K562 (cell line): ENCODE results near the gene CD164. TPM values are rescaled to one million over a fixed set of nuclear protein-coding genes. Genes with fewer than 3 reads are reported as not detected.

Experiments
- ATF3 ChIP-seq, 2 experiments: fragments of 450-650 bp in 1 of 2; sonication (generic) in 1 of 2; formaldehyde crosslinking in 1 of 2; IDR thresholded peaks in 1 of 2; conservative IDR thresholded peaks in 1 of 2; 2 replicates each; pipeline versions ENCODE4 v1.6.1 to v1.8.1; 2016 to 2023; ENCODE audit warnings: mild to moderate bottlenecking in 2 of 2, moderate library complexity in 2 of 2, inconsistent platforms in 1 of 2, missing genetic modification reagents in 1 of 2
- BCOR ChIP-seq: fragments of 450-650 bp; IDR thresholded peaks from 2 replicates; pipeline ENCODE4 v1.6.1; 2016
- CC2D1A ChIP-seq: fragments of 450-650 bp; IDR thresholded peaks from 2 replicates; pipeline ENCODE4 v1.6.1; 2017; ENCODE audit warnings: mild to moderate bottlenecking
- DNMT1 ChIP-seq: fragments of 450-650 bp; IDR thresholded peaks from 2 replicates; pipeline ENCODE4 v1.6.1; 2016; ENCODE audit warnings: antibody characterized with exemption, mild to moderate bottlenecking
- HNRNPLL ChIP-seq: fragments of 200-400 bp; formaldehyde crosslinking; IDR thresholded peaks from 2 replicates; pipeline ENCODE4 v1.6.1; 2017; ENCODE audit warnings: low read length, low read depth, mild to moderate bottlenecking; ENCODE audit not compliant: poor library complexity, severe bottlenecking
- JUND ChIP-seq, 2 experiments: IDR thresholded peaks; 2 replicates in 1 of 2; 3 replicates in 1 of 2; pipeline ENCODE4 v1.6.1; 2011; ENCODE audit warnings: borderline replicate concordance in 2 of 2, low read depth in 2 of 2, low read length in 2 of 2, improper control_type of control experiment in 1 of 2, missing biosample characterization in 1 of 2, missing genetic modification characterization in 1 of 2, missing genetic modification reagents in 1 of 2
- MBD2 ChIP-seq: sonication (generic); IDR thresholded peaks from 2 replicates; pipeline ENCODE4 v1.6.1; 2016; ENCODE audit warnings: low read depth, borderline replicate concordance
- NKRF ChIP-seq: fragments of 450-650 bp; IDR thresholded peaks from 2 replicates; pipeline ENCODE4 v1.6.1; 2016; ENCODE audit warnings: borderline replicate concordance
- PHB2 ChIP-seq: fragments of 450-650 bp; IDR thresholded peaks from 2 replicates; pipeline ENCODE4 v1.6.1; 2017; ENCODE audit warnings: low read depth
- POLR2AphosphoS5 ChIP-seq: IDR thresholded peaks from 2 replicates; pipeline ENCODE4 v1.6.1; 2011; ENCODE audit warnings: mild to moderate bottlenecking, low read depth, low read length, moderate library complexity; ENCODE audit not compliant: control insufficient read depth, insufficient read depth
- SIX5 ChIP-seq, 2 experiments: IDR thresholded peaks; 2 replicates each; pipeline ENCODE4 v1.6.1; 2011; ENCODE audit warnings: low read length in 2 of 2, borderline replicate concordance in 1 of 2, low read depth in 1 of 2, mild to moderate bottlenecking in 1 of 2, moderate library complexity in 1 of 2; ENCODE audit not compliant: insufficient read depth in 1 of 2
- SMARCA4 ChIP-seq: fragments of 450-650 bp; IDR thresholded peaks from 2 replicates; pipeline ENCODE4 v1.6.1; 2016
- SMARCE1 ChIP-seq: fragments of 450-650 bp; IDR thresholded peaks from 2 replicates; pipeline ENCODE4 v1.7.1; 2016; ENCODE audit warnings: mild to moderate bottlenecking
- TCF7L2 ChIP-seq: fragments of 150-350 bp; IDR thresholded peaks from 2 replicates; pipeline ENCODE4 v1.6.1; 2016; ENCODE audit warnings: low read depth, mild to moderate bottlenecking, low read length, moderate library complexity
- TFAP4 ChIP-seq: sonication (generic); formaldehyde crosslinking; IDR thresholded peaks from 2 replicates; pipeline ENCODE4 v1.8.0; 2022; ENCODE audit warnings: missing genetic modification reagents, mild to moderate bottlenecking, moderate library complexity, borderline replicate concordance
- TRIM28 ChIP-seq: fragments of 450-650 bp; IDR thresholded peaks from 2 replicates; pipeline ENCODE4 v1.6.1; 2017
- XRCC5 ChIP-seq: fragments of 200-400 bp; formaldehyde crosslinking; IDR thresholded peaks from 2 replicates; pipeline ENCODE4 v1.6.1; 2017; ENCODE audit warnings: low read depth, mild to moderate bottlenecking, low read length
- ZFP1 ChIP-seq: fragments of 450-650 bp; formaldehyde crosslinking; IDR thresholded peaks from 2 replicates; pipeline ENCODE4 v1.4.0; 2020; ENCODE audit warnings: mild to moderate bottlenecking, mixed read lengths
- ZNF507 ChIP-seq: conservative IDR thresholded peaks from 2 replicates; pipeline ENCODE4 v1.6.1; 2017; ENCODE audit warnings: missing genetic modification characterization, missing compliant biosample characterization
- ZNF511 ChIP-seq: sonication (generic); formaldehyde crosslinking; IDR thresholded peaks from 2 replicates; pipeline ENCODE4 v1.8.0; 2022; ENCODE audit warnings: mild to moderate bottlenecking, missing genetic modification reagents
- ZNF76 ChIP-seq: fragments of 250-450 bp; sonication (Bioruptor Pico); IDR thresholded peaks from 2 replicates; pipeline ENCODE4 v1.4.0; 2020; ENCODE audit warnings: mild to moderate bottlenecking, moderate library complexity, borderline replicate concordance
- ZNF766 ChIP-seq: fragments of 200-800 bp; sonication (Bioruptor generic); conservative IDR thresholded peaks from 2 replicates; pipeline ENCODE4 v1.6.1; 2016; ENCODE audit warnings: missing genetic modification characterization, missing compliant biosample characterization
- polyA plus RNA-seq, 8 experiments: library from polyadenylated mRNA; depleted of rRNA in 4 of 8; stranded (reverse) in 5 of 8; unstranded in 3 of 8; fragments of >200 nt; fragmentation: Nextera tagmentation in 2 of 8; fragmentation: Illumina TruSeq in 1 of 8; extraction: Ambion mirVana in 2 of 8; extraction: Trizol in 1 of 8; gene quantifications; 2 replicates each; pipeline versions ENCODE4 v1.2.1 to v1.2.3, GENCODE V29; 2011 to 2014; ENCODE audit warnings: inconsistent platforms in 1 of 8, missing spikeins in 1 of 8
- total RNA-seq, 7 experiments: library from RNA; depleted of rRNA in 6 of 7; stranded (reverse); fragments of >200 nt in 6 of 7; fragmentation: Illumina TruSeq in 2 of 7; extraction: Trizol in 2 of 7; gene quantifications; 2 replicates each; pipeline versions ENCODE4 v1.2.1 to v1.2.3, GENCODE V29; 2011 to 2021; ENCODE audit warnings: low replicate concordance in 1 of 7

CD164 gene
- total and polyA plus RNA-seq, 9 of the 15 experiments (the other 6 are each of a cell fraction or from before 2014, with no cell fraction given): 79.5 to 317 (median 165) TPM

GRCh38 chr6:109382576-109383437 is 540 bp upstream of the CD164 start (continued):
- TF ChIP-seq TCF7L2 (peak; percentile 96), JUND (IDR thresholded peaks at IDR 0.05; ENCODE audit: borderline replicate concordance, low read depth, low read length) (peak; percentile 98), JUND (tag; IDR thresholded peaks at IDR 0.05; ENCODE audit: borderline replicate concordance, low read depth, low read length) (0 out of 3 replicates have a peak, but pooled peaks have one; percentile 31), BCOR (0 out of 2 replicates have a peak, but pooled peaks have one; percentile 22), DNMT1 (no peak), TFAP4 (CRISPR knock-in tag) (peak; percentile 85), PHB2 (no peak), ATF3 (IDR thresholded peaks at IDR 0.05) (peak; percentile 52), ATF3 (CRISPR knock-in tag; conservative IDR thresholded peaks at IDR 0.05) (peak; percentile 55; the same call in 1 of the 2 replicates), HNRNPLL (peak; percentile 37), NKRF (peak; percentile 98), XRCC5 (0 out of 2 replicates have a peak, but pooled peaks have one; percentile 32), ZNF76 (CRISPR knock-in tag) (no peak), ZNF511 (CRISPR knock-in tag) (peak; percentile 8; the same call in 1 of the 2 replicates), SMARCA4 (peak; percentile 70; the same call in 1 of the 2 replicates), TRIM28 (no peak), MBD2 (peak; percentile 97), ZNF507 (no peak), CC2D1A (0 out of 2 replicates have a peak, but pooled peaks have one; percentile 53), SMARCE1 (0 out of 2 replicates have a peak, but pooled peaks have one; percentile 18), ZFP1 (CRISPR knock-in tag) (no peak), SIX5 (IDR thresholded peaks at IDR 0.05; ENCODE audit: borderline replicate concordance in 1 of 2, insufficient read depth in 1 of 2, low read depth in 1 of 2, low read length in 2 of 2) (peak in 1 of 2 experiments; percentile 52; a peak in 2 of 4 replicates), POLR2AphosphoS5 (0 out of 2 replicates have a peak, but pooled peaks have one; percentile 16), ZNF766 (CRISPR knock-in tag) (peak; percentile 27; the same call in 1 of the 2 replicates)
